ENCODE results near the gene FADS2.

Gene FADS2

GRCh38 chr11:61902313-61902712 lies 74.2 kb downstream of the FADS2 start:
- no peak overlapping the region for H3K27ac ChIP-seq (ENCODE audit: insufficient read depth in 1 of 2, low read depth in 1 of 2, low read length in 2 of 2, poor library complexity in 1 of 2, severe bottlenecking in 2 of 2)
- no peaks in the 10 kb centered on the region for H3K36me3 ChIP-seq (ENCODE audit: control insufficient read depth in 4 of 4, insufficient read depth in 4 of 4, low read length in 3 of 4)
- peaks cover 0 to 2% (median 0%) of the 10 kb centered on the region in 5 experiments for H3K27me3 ChIP-seq (replicated peaks in 2 of 5; ENCODE audit: control insufficient read depth in 4 of 5, insufficient read depth in 5 of 5, low read length in 4 of 5)
- DNase-seq = no peak
- ChIA-PET POLR2A (no interaction called here), CTCF (interaction anchor here (0.9 to 28.6 kb wide), 10 partner anchors 9 to 204 kb away, joined by 3 to 380 read pairs (median 4); partner anchors contain the start of gene BEST1)
- no peak overlapping the region for H3K4me3 ChIP-seq (ENCODE audit: control insufficient read depth in 1 of 7, extremely low read depth in 1 of 7, insufficient read depth in 4 of 7, low read depth in 2 of 7, low read length in 6 of 7)
- peaks cover 0 to 11% (median 4%) of the 10 kb centered on the region in 4 experiments for H3K4me1 ChIP-seq (ENCODE audit: control extremely low read depth in 1 of 4, control insufficient read depth in 4 of 4, insufficient read depth in 4 of 4, low read length in 3 of 4)
- 100% methylated on average over 2 of the region's 11 CpGs for WGBS (ENCODE audit: insufficient coverage)
- no peaks in the 10 kb centered on the region for H3K9me3 ChIP-seq (ENCODE audit: control extremely low read depth in 1 of 5, control insufficient read depth in 4 of 5, insufficient read depth in 2 of 5, low read depth in 1 of 5, low read length in 4 of 5)

- peaks cover 0 to 12% (median 7%) of the 10 kb centered on the region in 4 experiments for H3K4me1 ChIP-seq (ENCODE audit: control extremely low read depth in 1 of 4, control insufficient read depth in 4 of 4, insufficient read depth in 4 of 4, low read length in 3 of 4)
- ChIA-PET CTCF (interaction anchor here (0.8 to 28.6 kb wide), 14 partner anchors 9 to 204 kb away, joined by 3 to 380 read pairs (median 4); partner anchors contain the start of genes BEST1 and RAB3IL1), POLR2A (no interaction called here)
- H3K4me3 ChIP-seq (ENCODE audit: control insufficient read depth in 1 of 7, extremely low read depth in 1 of 7, insufficient read depth in 4 of 7, low read depth in 2 of 7, low read length in 6 of 7) = peak overlapping the region in 4 of 7 experiments; percentile 46 to 76 (median 58)
- no peaks in the 10 kb centered on the region for H3K9me3 ChIP-seq (ENCODE audit: control extremely low read depth in 1 of 5, control insufficient read depth in 4 of 5, insufficient read depth in 2 of 5, low read depth in 1 of 5, low read length in 4 of 5)
- H3K27ac ChIP-seq (ENCODE audit: insufficient read depth in 1 of 2, low read depth in 1 of 2, low read length in 2 of 2, poor library complexity in 1 of 2, severe bottlenecking in 2 of 2) = no peak overlapping the region
- WGBS (ENCODE audit: insufficient coverage) = 98% methylated on average over 3 of the region's 3 CpGs
- DNase-seq = no peak
- H3K36me3 ChIP-seq (ENCODE audit: control insufficient read depth in 4 of 4, insufficient read depth in 4 of 4, low read length in 3 of 4) = no peaks in the 10 kb centered on the region
- peaks cover 0 to 2% (median 0%) of the 10 kb centered on the region in 5 experiments for H3K27me3 ChIP-seq (replicated peaks in 2 of 5; ENCODE audit: control insufficient read depth in 4 of 5, insufficient read depth in 5 of 5, low read length in 4 of 5)
Measured at GRCh38 chr11:61903845-61904244, 75.7 kb downstream of the FADS2 start.

- ChIA-PET POLR2A (no interaction called here), CTCF (interaction anchor here (0.8 to 28.6 kb wide), 12 partner anchors 9 to 202 kb away, joined by 3 to 380 read pairs (median 4); partner anchors contain the start of genes BEST1 and RAB3IL1)
- peaks cover 0 to 2% (median 0%) of the 10 kb centered on the region in 5 experiments for H3K27me3 ChIP-seq (replicated peaks in 2 of 5; ENCODE audit: control insufficient read depth in 4 of 5, insufficient read depth in 5 of 5, low read length in 4 of 5)
- DNase-seq = peak; percentile 24 to 56 (median 45)
- H3K36me3 ChIP-seq (ENCODE audit: control insufficient read depth in 4 of 4, insufficient read depth in 4 of 4, low read length in 3 of 4) = no peaks in the 10 kb centered on the region
- WGBS (ENCODE audit: insufficient coverage) = 69% methylated on average over 17 of the region's 19 CpGs
- H3K4me3 ChIP-seq (ENCODE audit: control insufficient read depth in 1 of 7, extremely low read depth in 1 of 7, insufficient read depth in 4 of 7, low read depth in 2 of 7, low read length in 6 of 7) = peak overlapping the region in 4 of 7 experiments; percentile 46 to 76 (median 58)
- H3K9me3 ChIP-seq (ENCODE audit: control extremely low read depth in 1 of 5, control insufficient read depth in 4 of 5, insufficient read depth in 2 of 5, low read depth in 1 of 5, low read length in 4 of 5) = no peaks in the 10 kb centered on the region
- no peak overlapping the region for H3K27ac ChIP-seq (ENCODE audit: insufficient read depth in 1 of 2, low read depth in 1 of 2, low read length in 2 of 2, poor library complexity in 1 of 2, severe bottlenecking in 2 of 2)
- H3K4me1 ChIP-seq (ENCODE audit: control extremely low read depth in 1 of 4, control insufficient read depth in 4 of 4, insufficient read depth in 4 of 4, low read length in 3 of 4) = peaks cover 0 to 14% (median 8%) of the 10 kb centered on the region in 4 experiments
Measured at GRCh38 chr11:61904539-61905048, 76.5 kb downstream of the FADS2 start.

GRCh38 chr11:61905067-61905696 lies 77.1 kb downstream of the FADS2 start:
- WGBS (ENCODE audit: insufficient coverage) = 100% methylated on average over 12 of the region's 13 CpGs
- Histone ChIP-seq H3K27me3 (replicated peaks in 2 of 5; ENCODE audit: control insufficient read depth in 4 of 5, insufficient read depth in 5 of 5, low read length in 4 of 5) (peaks cover 0 to 2% (median 0%) of the 10 kb centered on the region in 5 experiments), H3K4me1 (ENCODE audit: control extremely low read depth in 1 of 4, control insufficient read depth in 4 of 4, insufficient read depth in 4 of 4, low read length in 3 of 4) (peaks cover 0 to 14% (median 8%) of the 10 kb centered on the region in 4 experiments), H3K4me3 (ENCODE audit: control insufficient read depth in 1 of 7, extremely low read depth in 1 of 7, insufficient read depth in 4 of 7, low read depth in 2 of 7, low read length in 6 of 7) (no peak overlapping the region), H3K9me3 (ENCODE audit: control extremely low read depth in 1 of 5, control insufficient read depth in 4 of 5, insufficient read depth in 2 of 5, low read depth in 1 of 5, low read length in 4 of 5) (no peaks in the 10 kb centered on the region), H3K27ac (ENCODE audit: insufficient read depth in 1 of 2, low read depth in 1 of 2, low read length in 2 of 2, poor library complexity in 1 of 2, severe bottlenecking in 2 of 2) (no peak overlapping the region), H3K36me3 (ENCODE audit: control insufficient read depth in 4 of 4, insufficient read depth in 4 of 4, low read length in 3 of 4) (no peaks in the 10 kb centered on the region)
- POLR2A ChIA-PET = no interaction called here
- no peak for DNase-seq
- CTCF ChIA-PET = interaction anchor here (0.9 to 28.6 kb wide), 9 partner anchors 8 to 201 kb away, joined by 3 to 380 read pairs (median 5); partner anchors contain the start of genes BEST1 and RAB3IL1

GRCh38 chr11:61905801-61906521 lies 77.9 kb downstream of the FADS2 start:
- CTCF ChIA-PET = interaction anchor here (11.7 to 28.6 kb wide), 3 partner anchors 30 to 177 kb away, joined by 175 to 380 read pairs (median 344); partner anchors contain the start of gene BEST1
- POLR2A ChIA-PET = no interaction called here
- Histone ChIP-seq H3K4me3 (ENCODE audit: control insufficient read depth in 1 of 7, extremely low read depth in 1 of 7, insufficient read depth in 4 of 7, low read depth in 2 of 7, low read length in 6 of 7) (no peak overlapping the region), H3K36me3 (ENCODE audit: control insufficient read depth in 4 of 4, insufficient read depth in 4 of 4, low read length in 3 of 4) (no peaks in the 10 kb centered on the region), H3K27ac (ENCODE audit: insufficient read depth in 1 of 2, low read depth in 1 of 2, low read length in 2 of 2, poor library complexity in 1 of 2, severe bottlenecking in 2 of 2) (no peak overlapping the region), H3K27me3 (replicated peaks in 2 of 5; ENCODE audit: control insufficient read depth in 4 of 5, insufficient read depth in 5 of 5, low read length in 4 of 5) (peaks cover 0 to 2% (median 0%) of the 10 kb centered on the region in 5 experiments), H3K4me1 (ENCODE audit: control extremely low read depth in 1 of 4, control insufficient read depth in 4 of 4, insufficient read depth in 4 of 4, low read length in 3 of 4) (peaks cover 0 to 18% (median 9%) of the 10 kb centered on the region in 4 experiments), H3K9me3 (ENCODE audit: control extremely low read depth in 1 of 5, control insufficient read depth in 4 of 5, insufficient read depth in 2 of 5, low read depth in 1 of 5, low read length in 4 of 5) (no peaks in the 10 kb centered on the region)
- DNase-seq = no peak
- 92% methylated on average over 10 of the region's 14 CpGs for WGBS (ENCODE audit: insufficient coverage)

- H3K27ac ChIP-seq (ENCODE audit: insufficient read depth in 1 of 2, low read depth in 1 of 2, low read length in 2 of 2, poor library complexity in 1 of 2, severe bottlenecking in 2 of 2) = no peak overlapping the region
- ChIA-PET POLR2A (no interaction called here), CTCF (interaction anchor here (4.4 to 16.3 kb wide), 2 partner anchors 8 to 45 kb away, joined by 39 to 380 read pairs; partner anchors contain the start of gene BEST1)
- peaks cover 0 to 24% (median 13%) of the 10 kb centered on the region in 4 experiments for H3K4me1 ChIP-seq (ENCODE audit: control extremely low read depth in 1 of 4, control insufficient read depth in 4 of 4, insufficient read depth in 4 of 4, low read length in 3 of 4)
- WGBS (ENCODE audit: insufficient coverage) = 95% methylated on average over 13 of the region's 14 CpGs
- peaks cover 0 to 2% (median 0%) of the 10 kb centered on the region in 5 experiments for H3K27me3 ChIP-seq (replicated peaks in 2 of 5; ENCODE audit: control insufficient read depth in 4 of 5, insufficient read depth in 5 of 5, low read length in 4 of 5)
- no peak overlapping the region for H3K4me3 ChIP-seq (ENCODE audit: control insufficient read depth in 1 of 7, extremely low read depth in 1 of 7, insufficient read depth in 4 of 7, low read depth in 2 of 7, low read length in 6 of 7)
- DNase-seq = no peak
- H3K36me3 ChIP-seq (ENCODE audit: control insufficient read depth in 4 of 4, insufficient read depth in 4 of 4, low read length in 3 of 4) = no peaks in the 10 kb centered on the region
- no peaks in the 10 kb centered on the region for H3K9me3 ChIP-seq (ENCODE audit: control extremely low read depth in 1 of 5, control insufficient read depth in 4 of 5, insufficient read depth in 2 of 5, low read depth in 1 of 5, low read length in 4 of 5)
Measured at GRCh38 chr11:61906522-61906909, 78.4 kb downstream of the FADS2 start.
